Esophagus muscularis mucosa (tissue), 4 donors: ENCODE results near the gene SDC4. TPM values are rescaled to one million over a fixed set of nuclear protein-coding genes. Genes with fewer than 3 reads are reported as not detected.

ENCODE experiments used
- DNase-seq: peaks from one replicate; pipeline ENCODE4 v3.0.0-alpha.2; 2017; ENCODE audit errors: extremely low spot score
- H3K27ac ChIP-seq, 4 donors: fragments of 200-600 bp; sonication (generic); replicated peaks in 1 of 4; 1 replicate in 3 of 4; 2 replicates in 1 of 4; pipeline ENCODE4 v1.5.1; 2016 to 2019; ENCODE audit warnings: mild to moderate bottlenecking in 1 of 4
- H3K27me3 ChIP-seq, 4 donors: fragments of 200-600 bp; sonication (generic); one replicate each; pipeline versions ENCODE4 v1.5.1 to v1.6.0; 2016 to 2019
- H3K36me3 ChIP-seq, 4 donors: fragments of 200-600 bp; sonication (generic); one replicate each; pipeline ENCODE4 v1.5.1; 2016 to 2019
- H3K4me1 ChIP-seq, 4 donors: fragments of 200-600 bp; sonication (generic); one replicate each; pipeline ENCODE4 v1.5.1; 2016 to 2019
- H3K4me3 ChIP-seq, 4 donors: fragments of 200-600 bp; sonication (generic); 1 replicate in 2 of 4; 2 replicates in 2 of 4; pipeline ENCODE4 v1.5.1; 2016 to 2019; ENCODE audit warnings: mild to moderate bottlenecking in 4 of 4, moderate library complexity in 1 of 4
- H3K9me3 ChIP-seq, 4 donors: fragments of 200-600 bp; sonication (generic); 1 replicate in 3 of 4; 2 replicates in 1 of 4; pipeline ENCODE4 v1.5.1; 2016 to 2019
- EP300 ChIP-seq: sonication (generic); formaldehyde crosslinking; IDR thresholded peaks from one replicate; pipeline ENCODE4 v1.6.1; 2017; ENCODE audit warnings: antibody characterized with exemption
- POLR2A ChIP-seq: fragments of 450-650 bp; IDR thresholded peaks from one replicate; pipeline ENCODE4 v1.6.1; 2017; ENCODE audit warnings: antibody characterized with exemption, moderate library complexity, mild to moderate bottlenecking, low read depth
- POLR2AphosphoS5 ChIP-seq, 2 donors: sonication (generic); formaldehyde crosslinking; IDR thresholded peaks; one replicate each; pipeline ENCODE4 v1.6.1; 2017; ENCODE audit warnings: antibody characterized with exemption in 2 of 2
- WGBS: methylation state at CpG from one replicate; pipeline ENCODE4 v1.1.5; 2018; 5-methylcytosine and 5-hydroxymethylcytosine counted together
- intact Hi-C: fragments of 100-400 bp; cut with DNase I; formaldehyde crosslinking; loops from one replicate; pipeline ENCODE4 v1.15.1; 2023
- total RNA-seq, 4 donors: library from RNA; depleted of rRNA; stranded (reverse); fragments of >200 nt; gene quantifications; one replicate each; pipeline versions ENCODE4 v1.1.0 to v1.2.1, GENCODE V29; 2016
- TF ChIP-seq, protein P1 (sequence below), 3 experiments: fragments of 200-600 bp in 2 of 3; fragments of 450-650 bp in 1 of 3; sonication (generic) in 2 of 3; IDR thresholded peaks; one replicate each; pipeline ENCODE4 v1.5.1; 2017 to 2019; ENCODE audit warnings: antibody characterized with exemption in 3 of 3, mild to moderate bottlenecking in 2 of 3, moderate library complexity in 1 of 3

SDC4 gene
- total RNA-seq, 4 donors from 2014 or later = 61.9 to 177 (median 72.2) TPM

DNA sequence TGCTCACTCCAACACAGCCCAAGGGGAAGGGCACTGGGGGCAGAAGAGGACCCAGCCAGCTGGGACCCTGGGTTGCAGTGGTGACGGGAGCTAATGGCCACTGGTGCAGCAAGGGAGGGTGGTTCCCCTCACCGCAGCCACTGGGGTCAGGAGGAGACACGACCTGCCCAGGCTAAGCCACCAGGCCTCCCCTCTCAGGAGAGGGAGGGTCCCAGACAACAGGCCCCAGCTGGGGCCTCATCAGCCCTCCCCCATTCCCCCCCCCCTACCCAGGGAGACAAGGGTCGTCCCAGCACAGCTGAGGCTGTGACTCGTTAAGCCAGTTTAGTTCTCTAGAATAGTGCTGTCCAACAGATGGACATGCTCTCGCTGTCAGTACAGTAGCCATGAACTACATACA lies 22.9 kb downstream of the SDC4 start:
- Histone ChIP-seq H3K27ac (peak overlapping the region in 2 of 4 donors; percentile 26 to 33), H3K27me3 (no peaks in the 10 kb centered on the region), H3K36me3 (peaks cover 30 to 57% (median 55%) of the 10 kb centered on the region in 4 donors), H3K4me3 (no peak overlapping the region), H3K4me1 (peaks cover 0 to 12% (median 0%) of the 10 kb centered on the region in 4 donors), H3K9me3 (no peaks in the 10 kb centered on the region)
- DNase-seq = no peak
- 58% methylated on average over 4 of the region's 6 CpGs for WGBS
- intact Hi-C loops = no loop called here
- TF ChIP-seq POLR2A (no peak), EP300 (no peak), POLR2AphosphoS5 (IDR thresholded peaks at IDR 0.05) (no peak)
- TF ChIP-seq, protein P1, sequence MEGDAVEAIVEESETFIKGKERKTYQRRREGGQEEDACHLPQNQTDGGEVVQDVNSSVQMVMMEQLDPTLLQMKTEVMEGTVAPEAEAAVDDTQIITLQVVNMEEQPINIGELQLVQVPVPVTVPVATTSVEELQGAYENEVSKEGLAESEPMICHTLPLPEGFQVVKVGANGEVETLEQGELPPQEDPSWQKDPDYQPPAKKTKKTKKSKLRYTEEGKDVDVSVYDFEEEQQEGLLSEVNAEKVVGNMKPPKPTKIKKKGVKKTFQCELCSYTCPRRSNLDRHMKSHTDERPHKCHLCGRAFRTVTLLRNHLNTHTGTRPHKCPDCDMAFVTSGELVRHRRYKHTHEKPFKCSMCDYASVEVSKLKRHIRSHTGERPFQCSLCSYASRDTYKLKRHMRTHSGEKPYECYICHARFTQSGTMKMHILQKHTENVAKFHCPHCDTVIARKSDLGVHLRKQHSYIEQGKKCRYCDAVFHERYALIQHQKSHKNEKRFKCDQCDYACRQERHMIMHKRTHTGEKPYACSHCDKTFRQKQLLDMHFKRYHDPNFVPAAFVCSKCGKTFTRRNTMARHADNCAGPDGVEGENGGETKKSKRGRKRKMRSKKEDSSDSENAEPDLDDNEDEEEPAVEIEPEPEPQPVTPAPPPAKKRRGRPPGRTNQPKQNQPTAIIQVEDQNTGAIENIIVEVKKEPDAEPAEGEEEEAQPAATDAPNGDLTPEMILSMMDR (IDR thresholded peaks at IDR 0.05) = no peak

DNA sequence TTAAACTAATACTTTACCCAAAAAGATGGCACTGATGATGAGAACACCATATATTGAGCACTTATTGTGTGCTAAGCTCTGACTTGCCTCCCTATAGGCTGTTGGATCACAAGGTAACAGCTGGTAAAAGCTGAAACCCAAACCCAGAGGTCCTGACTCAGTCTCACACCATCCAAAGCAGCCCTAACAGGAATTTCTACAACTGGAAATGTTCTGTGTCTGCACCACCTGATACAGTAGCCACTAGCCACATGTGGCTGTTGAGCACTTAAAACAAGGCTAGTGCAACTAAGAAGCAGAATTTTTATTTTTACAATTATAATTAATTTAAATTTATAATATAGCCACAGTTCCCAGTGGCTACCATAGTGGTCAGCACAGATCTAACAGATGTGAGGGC lies 24.5 kb downstream of the SDC4 start:
- Histone ChIP-seq H3K4me1 (peaks cover 0 to 7% (median 0%) of the 10 kb centered on the region in 4 donors), H3K4me3 (no peak overlapping the region), H3K9me3 (no peaks in the 10 kb centered on the region), H3K27ac (peak overlapping the region in 3 of 4 donors; percentile 13 to 35 (median 22)), H3K27me3 (no peaks in the 10 kb centered on the region), H3K36me3 (peaks cover 15 to 40% (median 38%) of the 10 kb centered on the region in 4 donors)
- TF ChIP-seq, protein P1 (IDR thresholded peaks at IDR 0.05) = no peak
- DNase-seq = no peak
- intact Hi-C loops = no loop called here

GRCh38 chr20:45322952-45323383 lies 25.3 kb downstream of the SDC4 start:
- Histone ChIP-seq H3K4me3 (no peak overlapping the region), H3K27me3 (peaks cover 0 to under 1% (median 0%) of the 10 kb centered on the region in 4 donors), H3K9me3 (no peaks in the 10 kb centered on the region), H3K27ac (peak overlapping the region in 1 of 4 donors; percentile 35), H3K4me1 (peaks cover 0 to 7% (median 0%) of the 10 kb centered on the region in 4 donors), H3K36me3 (peaks cover 11 to 33% (median 31%) of the 10 kb centered on the region in 4 donors)
- intact Hi-C loops = no loop called here
- TF ChIP-seq POLR2A (no peak), EP300 (no peak), POLR2AphosphoS5 (IDR thresholded peaks at IDR 0.05) (peak; percentile 29 to 52)
- TF ChIP-seq, protein P1 (IDR thresholded peaks at IDR 0.05) = peak; percentile 22 to 44 (median 31)
- WGBS = 60% methylated on average over 5 of the region's 7 CpGs
- DNase-seq = no peak

GRCh38 chr20:45320948-45321595 lies 27.2 kb downstream of the SDC4 start:
- H3K36me3 ChIP-seq = peaks cover 0 to 16% (median 13%) of the 10 kb centered on the region in 4 donors
- H3K27ac ChIP-seq = no peak overlapping the region
- peaks cover 0 to 13% (median 3%) of the 10 kb centered on the region in 4 donors for H3K4me1 ChIP-seq
- no peak overlapping the region for H3K4me3 ChIP-seq
- no peak for DNase-seq
- 92% methylated on average over 5 of the region's 5 CpGs for WGBS
- H3K27me3 ChIP-seq = peaks cover 0 to 19% (median 7%) of the 10 kb centered on the region in 4 donors
- H3K9me3 ChIP-seq = no peaks in the 10 kb centered on the region
- intact Hi-C loops = loop anchor here (2.0 kb wide), 1 partner anchor 116 kb away; no protein-coding TSS in a partner anchor
- TF ChIP-seq EP300 = no peak
- TF ChIP-seq POLR2A = no peak
- TF ChIP-seq, protein P1 (IDR thresholded peaks at IDR 0.05) = no peak
- TF ChIP-seq POLR2AphosphoS5 (IDR thresholded peaks at IDR 0.05) = no peak
